MCF 10A (cell line): Measurements from ENCODE around the gene MSI2. TPM values are rescaled to one million over a fixed set of nuclear protein-coding genes. Genes with fewer than 3 reads are reported as not detected.

Source experiments
- BruUV-seq: library from RNA; stranded (reverse); fragments of 400-500 nt; replicated peaks from 2 replicates; lab custom pipeline; 2021; lab: Mats Ljungman, UMichigan
- CTCF ChIA-PET: fragments of 300-600 bp; sonication (Branson Sonifier 250); formaldehyde crosslinking; extraction: SDS; loops from one replicate; lab custom pipeline; 2021; ENCODE audit warnings: antibody characterized with exemption, inconsistent platforms; lab: Yijun Ruan, JAX
- POLR2A ChIA-PET: fragments of 300-600, 350-650 bp; sonication (Branson Sonifier 250); formaldehyde crosslinking; extraction: SDS; loops from one replicate; lab custom pipeline; 2020; ENCODE audit warnings: antibody characterized with exemption, inconsistent platforms; lab: Yijun Ruan, JAX
- DNase-seq: peaks from one replicate; pipeline ENCODE4 v3.0.0-alpha.2; 2018; ENCODE audit not compliant: unreplicated experiment
- H3K27ac Mint-ChIP-seq: one replicate; pipeline ENCODE4 v1.8.0; 2022; ENCODE audit warnings: mild to moderate bottlenecking, low read depth, mixed read lengths; ENCODE audit not compliant: unreplicated experiment
- H3K27me3 Mint-ChIP-seq: one replicate; pipeline ENCODE4 v1.8.0; 2022; ENCODE audit warnings: mixed read lengths; ENCODE audit not compliant: insufficient read depth, unreplicated experiment
- H3K36me3 Mint-ChIP-seq: one replicate; pipeline ENCODE4 v1.8.0; 2022; ENCODE audit warnings: mild to moderate bottlenecking, moderate library complexity, mixed read lengths; ENCODE audit not compliant: insufficient read depth, unreplicated experiment
- H3K4me1 Mint-ChIP-seq: one replicate; pipeline ENCODE4 v1.8.0; 2022; ENCODE audit warnings: mixed read lengths; ENCODE audit not compliant: insufficient read depth, unreplicated experiment
- H3K4me3 Mint-ChIP-seq: one replicate; pipeline ENCODE4 v1.8.0; 2022; ENCODE audit warnings: mild to moderate bottlenecking, moderate library complexity, mixed read lengths; ENCODE audit not compliant: unreplicated experiment
- H3K9me3 Mint-ChIP-seq: one replicate; pipeline ENCODE4 v1.8.0; 2022; ENCODE audit warnings: mixed read lengths; ENCODE audit not compliant: unreplicated experiment
- intact Hi-C: fragments of 100-400 bp; cut with micrococcal nuclease; formaldehyde crosslinking; loops from 2 replicates; pipeline ENCODE4 v1.14.1; 2022
- total RNA-seq: library from RNA; stranded (reverse); gene quantifications from 2 replicates; pipeline ENCODE4 v1.2.3, GENCODE V29; 2022
- TF ChIP-seq, protein P1 (sequence below): fragments of 200-600 bp; IDR thresholded peaks from one replicate; pipeline ENCODE4 v1.8.0; 2022; ENCODE audit warnings: antibody characterized with exemption, mild to moderate bottlenecking; ENCODE audit not compliant: unreplicated experiment

MSI2 gene
- total RNA-seq, 1 experiment from 2014 or later: 60.6 TPM

- no TSS peak for BruUV-seq
- POLR2A ChIA-PET: interaction anchor here (0.6 to 0.9 kb wide), 2 partner anchors 15 to 79 kb away, joined by 3 read pairs; no protein-coding TSS in a partner anchor
- TF ChIP-seq, protein P1, sequence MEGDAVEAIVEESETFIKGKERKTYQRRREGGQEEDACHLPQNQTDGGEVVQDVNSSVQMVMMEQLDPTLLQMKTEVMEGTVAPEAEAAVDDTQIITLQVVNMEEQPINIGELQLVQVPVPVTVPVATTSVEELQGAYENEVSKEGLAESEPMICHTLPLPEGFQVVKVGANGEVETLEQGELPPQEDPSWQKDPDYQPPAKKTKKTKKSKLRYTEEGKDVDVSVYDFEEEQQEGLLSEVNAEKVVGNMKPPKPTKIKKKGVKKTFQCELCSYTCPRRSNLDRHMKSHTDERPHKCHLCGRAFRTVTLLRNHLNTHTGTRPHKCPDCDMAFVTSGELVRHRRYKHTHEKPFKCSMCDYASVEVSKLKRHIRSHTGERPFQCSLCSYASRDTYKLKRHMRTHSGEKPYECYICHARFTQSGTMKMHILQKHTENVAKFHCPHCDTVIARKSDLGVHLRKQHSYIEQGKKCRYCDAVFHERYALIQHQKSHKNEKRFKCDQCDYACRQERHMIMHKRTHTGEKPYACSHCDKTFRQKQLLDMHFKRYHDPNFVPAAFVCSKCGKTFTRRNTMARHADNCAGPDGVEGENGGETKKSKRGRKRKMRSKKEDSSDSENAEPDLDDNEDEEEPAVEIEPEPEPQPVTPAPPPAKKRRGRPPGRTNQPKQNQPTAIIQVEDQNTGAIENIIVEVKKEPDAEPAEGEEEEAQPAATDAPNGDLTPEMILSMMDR: no peak
Observed at GRCh38 chr17:57524839-57525568, 268.7 kb downstream of the MSI2 start.

GRCh38 chr17:57527221-57528057 lies 271.1 kb downstream of the MSI2 start:
- intact Hi-C loops: no loop called here
- no TSS peak for BruUV-seq
- CTCF ChIA-PET: interaction anchor here (0.6 kb wide), 1 partner anchor 160 kb away, joined by 3 read pairs; no protein-coding TSS in a partner anchor
- H3K27ac Mint-ChIP-seq: no peak overlapping the region
- DNase-seq: no peak
- H3K4me1 Mint-ChIP-seq: peaks cover 16% of the 10 kb centered on the region
- H3K9me3 Mint-ChIP-seq: no peaks in the 10 kb centered on the region
- TF ChIP-seq, protein P1: no peak
- peaks cover 16% of the 10 kb centered on the region for H3K36me3 Mint-ChIP-seq
- H3K4me3 Mint-ChIP-seq: no peak overlapping the region
- POLR2A ChIA-PET: no interaction called here
- no peaks in the 10 kb centered on the region for H3K27me3 Mint-ChIP-seq

More at GRCh38 chr17:57524839-57525568, 268.7 kb downstream of the MSI2 start:
- CTCF ChIA-PET: no interaction called here
- Mint-ChIP-seq H3K27ac (no peak overlapping the region), H3K36me3 (peaks cover 12% of the 10 kb centered on the region), H3K27me3 (no peaks in the 10 kb centered on the region), H3K4me1 (peaks cover 16% of the 10 kb centered on the region), H3K9me3 (no peaks in the 10 kb centered on the region), H3K4me3 (no peak overlapping the region)
- intact Hi-C loops: no loop called here
- no peak for DNase-seq

- H3K4me3 Mint-ChIP-seq: no peak overlapping the region
- CTCF ChIA-PET: interaction anchor here (0.6 kb wide), 1 partner anchor 161 kb away, joined by 3 read pairs; no protein-coding TSS in a partner anchor
- no peak for DNase-seq
Observed at GRCh38 chr17:57528058-57528451, 271.7 kb downstream of the MSI2 start.

More at GRCh38 chr17:57528058-57528451, 271.7 kb downstream of the MSI2 start:
- Mint-ChIP-seq H3K9me3 (no peaks in the 10 kb centered on the region), H3K4me1 (peaks cover 16% of the 10 kb centered on the region), H3K36me3 (peaks cover 12% of the 10 kb centered on the region), H3K27me3 (no peaks in the 10 kb centered on the region), H3K27ac (no peak overlapping the region)
- POLR2A ChIA-PET: no interaction called here
- no TSS peak for BruUV-seq
- TF ChIP-seq, protein P1: no peak
- intact Hi-C loops: no loop called here
